GM19025 (cell line): ENCODE data around the gene TMEM147.
A peak's percentile ranks its signal among the peaks of the same experiment; 100 is the strongest.

Source experiments
- ATAC-seq: cut with Tn5 transposase; IDR thresholded peaks from one replicate; pipeline ENCODE4 v1.9.1; 2021; ENCODE audit warnings: mild to moderate bottlenecking, low read depth, moderate library complexity; ENCODE audit not compliant: unreplicated experiment

The TMEM147 gene

DNA sequence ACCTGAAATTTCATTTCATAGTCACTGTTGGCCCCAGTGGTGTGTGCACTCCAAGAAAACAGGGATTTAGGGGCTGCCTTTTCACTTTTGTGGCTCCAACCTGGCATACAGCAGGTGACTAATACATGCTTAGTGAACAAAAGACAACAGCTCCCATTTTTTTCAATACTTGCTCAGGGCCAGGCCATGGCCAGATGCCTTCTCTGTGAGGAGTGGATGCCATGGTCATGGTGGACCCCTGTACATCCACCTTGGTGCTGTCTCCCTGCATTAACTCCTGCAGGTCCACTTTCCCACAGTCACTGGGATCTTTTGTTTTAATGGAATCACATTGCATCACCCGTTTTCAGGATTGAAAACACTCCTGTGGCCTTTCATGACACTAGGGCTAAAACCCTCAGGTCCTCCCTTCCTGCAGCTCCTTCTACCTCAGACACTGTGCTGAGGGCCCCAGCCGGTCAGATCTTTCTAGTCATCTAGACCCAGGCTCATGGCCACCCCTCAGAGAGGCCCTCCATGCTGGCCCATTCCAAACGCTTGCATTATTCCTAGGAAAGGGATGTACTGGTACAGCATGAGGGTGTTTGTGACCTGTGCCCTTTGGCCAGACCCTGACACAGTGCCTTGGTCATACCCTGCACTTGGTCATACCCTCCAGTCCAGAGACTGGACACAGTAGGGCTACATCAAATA lies 1.2 kb upstream of the TMEM147 start:
- ATAC-seq = no peak

DNA sequence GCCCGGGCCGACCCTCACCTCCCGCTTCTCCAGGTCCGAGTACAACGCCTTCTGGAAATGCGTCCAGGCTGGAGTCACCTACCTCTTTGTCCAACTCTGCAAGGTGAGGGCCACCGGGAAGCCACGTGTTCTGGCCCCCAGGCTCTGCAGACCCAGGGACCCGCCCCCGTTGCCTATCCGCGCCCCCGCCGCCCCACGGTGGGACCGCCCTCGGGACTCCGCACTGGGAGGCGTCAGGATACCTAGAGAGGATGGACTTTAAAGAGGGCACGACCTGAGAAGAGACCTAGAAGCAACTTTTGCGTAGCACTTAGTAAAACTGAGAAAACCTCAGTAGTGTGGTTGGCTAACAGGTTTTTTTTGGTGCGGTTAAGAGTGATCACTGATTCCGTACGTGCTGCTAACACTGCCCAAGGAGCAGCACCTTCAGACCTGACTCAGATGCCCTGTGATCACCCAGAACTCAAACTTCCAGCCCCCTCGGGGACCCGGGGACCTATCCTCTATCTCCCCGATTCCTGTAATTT lies 492 bp downstream of the TMEM147 start:
- peak; percentile 39 for ATAC-seq

DNA sequence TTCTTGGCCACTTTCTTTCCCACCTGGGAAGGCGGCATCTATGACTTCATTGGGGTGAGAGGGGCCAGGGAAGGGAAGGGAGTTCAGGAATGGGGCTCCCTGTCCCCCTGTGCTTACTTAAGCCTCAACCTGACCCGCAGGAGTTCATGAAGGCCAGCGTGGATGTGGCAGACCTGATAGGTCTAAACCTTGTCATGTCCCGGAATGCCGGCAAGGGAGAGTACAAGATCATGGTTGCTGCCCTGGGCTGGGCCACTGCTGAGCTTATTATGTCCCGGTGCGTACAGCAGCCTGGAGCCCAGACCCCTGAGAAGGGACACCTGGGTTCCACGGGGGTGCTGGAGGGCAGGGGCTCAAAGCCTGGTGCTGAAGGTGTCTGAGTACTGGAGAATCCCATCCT lies 1.1 kb downstream of the TMEM147 start:
- no peak for ATAC-seq

DNA sequence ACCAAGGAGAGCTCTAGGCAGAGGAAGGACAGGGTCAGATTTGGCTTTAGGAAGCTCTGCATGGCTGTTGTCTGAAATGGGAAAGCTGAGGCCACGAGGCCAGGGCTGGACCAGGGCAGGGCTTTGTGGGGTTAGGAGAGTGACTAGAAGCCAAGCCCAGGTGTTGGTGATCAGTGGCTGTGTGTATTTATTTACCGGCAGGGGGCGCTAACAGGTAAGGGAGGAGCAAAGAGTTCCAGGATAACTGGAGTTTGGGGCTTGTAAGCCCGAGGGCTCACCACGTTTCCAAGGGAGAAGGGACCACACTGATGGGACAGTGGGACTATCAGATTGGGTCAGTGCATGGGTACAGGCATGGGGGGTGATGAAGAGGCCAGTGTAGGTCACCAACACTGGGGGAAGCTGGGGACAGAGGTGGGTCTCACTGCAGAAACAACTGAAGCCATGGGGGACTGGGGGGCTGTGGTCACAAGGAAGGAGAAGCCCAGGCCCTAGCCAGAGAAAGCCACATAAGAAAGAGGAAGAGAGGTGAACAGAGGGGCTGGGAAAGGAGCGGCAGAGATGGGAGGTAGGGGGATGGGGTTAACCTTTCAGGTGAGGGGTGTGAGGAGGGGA lies 3.9 kb downstream of the TMEM147 start:
- no peak for ATAC-seq

DNA sequence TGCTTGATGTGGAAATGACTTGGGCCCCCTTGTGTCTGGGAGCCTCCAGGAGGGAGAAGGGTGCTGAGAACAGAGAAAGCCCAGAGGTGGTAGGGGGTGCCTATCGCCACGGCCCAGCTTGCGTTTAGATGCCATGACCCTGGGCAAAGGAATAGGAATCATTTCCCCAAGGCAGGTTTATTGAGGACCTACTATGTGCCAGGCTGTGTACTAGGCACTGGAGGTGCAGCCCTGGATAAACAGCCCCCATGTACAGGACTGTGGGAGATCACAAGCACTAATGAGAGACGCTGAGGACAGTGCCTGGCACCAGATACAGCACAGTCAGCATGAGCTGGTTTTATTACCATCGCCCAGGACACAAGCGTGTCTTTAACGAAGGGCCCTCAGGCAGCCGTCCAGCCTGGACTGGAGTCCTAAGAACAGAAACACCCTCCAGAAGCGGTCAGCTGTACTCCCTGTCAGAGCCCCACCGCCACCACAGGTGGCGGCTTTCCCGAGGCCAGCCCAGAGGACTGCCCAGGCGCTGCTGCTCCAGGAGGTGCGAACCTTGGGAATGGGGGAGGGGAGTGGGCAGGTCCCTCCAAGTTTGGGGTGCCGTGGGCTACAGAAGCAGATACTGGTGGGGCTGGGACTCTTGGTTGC lies 4.6 kb downstream of the TMEM147 start:
- no peak for ATAC-seq

DNA sequence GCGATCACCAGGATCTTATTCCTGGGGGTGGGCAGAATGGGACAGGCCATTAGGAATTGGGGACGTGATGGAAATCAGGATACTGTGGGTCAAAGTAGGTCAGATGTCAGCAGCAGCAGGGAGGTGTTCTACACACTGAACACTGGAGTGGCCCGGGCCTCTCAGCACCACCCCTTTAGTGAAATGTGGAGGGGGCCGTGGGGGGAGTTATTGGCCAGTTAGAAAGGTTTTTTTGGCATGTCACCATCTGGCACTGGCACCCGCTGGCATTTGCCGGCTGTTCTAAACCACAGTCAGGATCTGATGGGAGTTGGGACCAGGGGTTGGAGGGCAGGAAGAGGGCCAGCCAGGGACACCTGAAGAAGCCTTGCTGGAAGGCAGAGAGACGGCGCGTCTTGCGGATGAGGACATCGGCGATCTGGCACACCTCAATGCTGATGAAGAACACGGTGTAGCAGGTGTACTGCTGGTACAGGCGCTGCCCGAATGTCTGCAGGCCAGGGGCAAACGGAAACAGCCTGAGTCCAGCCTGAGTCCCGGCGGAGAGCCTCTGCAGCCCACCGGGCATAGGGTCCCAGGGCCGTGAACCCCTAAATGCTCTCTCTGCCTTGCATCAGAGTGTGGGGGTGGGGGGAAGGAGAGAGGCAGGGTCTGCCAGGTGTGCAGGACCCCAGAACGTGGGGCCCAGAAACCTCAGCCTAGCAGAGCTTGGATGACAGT lies 5.8 kb downstream of the TMEM147 start:
- no peak for ATAC-seq

DNA sequence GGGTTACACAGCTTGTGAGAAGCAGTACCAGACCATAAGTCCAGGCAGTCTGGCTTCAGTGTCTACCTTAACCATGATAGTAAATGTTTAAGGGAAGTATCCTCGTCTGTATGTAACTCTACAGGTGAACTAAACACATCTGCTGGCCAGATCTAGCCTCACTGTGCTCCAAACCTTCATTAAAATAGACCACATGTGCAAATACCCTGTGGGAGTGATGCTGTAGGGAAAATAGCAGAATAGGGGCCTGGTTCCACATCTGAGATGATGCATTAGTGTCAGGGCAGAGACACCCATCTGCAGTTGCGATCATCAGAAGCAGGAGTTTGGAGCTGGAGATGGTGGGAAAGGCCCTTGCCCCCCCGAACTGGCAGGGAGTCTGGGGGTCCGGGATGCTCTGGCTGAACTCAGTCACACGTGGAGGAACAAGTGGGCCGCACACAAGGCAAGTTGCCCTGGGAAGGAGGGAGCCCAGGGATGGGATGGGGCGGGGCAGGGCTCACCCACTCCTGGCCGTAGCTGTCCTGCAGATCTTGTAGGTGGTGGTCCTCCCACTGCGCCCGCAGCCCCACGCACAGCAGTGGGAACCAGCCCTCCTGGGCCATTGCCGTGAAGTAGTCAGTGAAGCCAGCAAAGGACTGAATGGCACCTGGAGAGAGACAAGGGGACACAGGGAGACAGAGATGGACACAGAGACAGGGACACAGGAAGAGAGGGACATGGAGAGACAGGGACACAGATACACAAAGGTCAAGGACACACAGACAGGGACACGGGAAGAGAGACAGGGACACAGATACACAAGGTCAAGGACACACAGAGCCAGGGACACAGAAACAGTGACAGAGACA lies 7.3 kb downstream of the TMEM147 start:
- no peak for ATAC-seq

DNA sequence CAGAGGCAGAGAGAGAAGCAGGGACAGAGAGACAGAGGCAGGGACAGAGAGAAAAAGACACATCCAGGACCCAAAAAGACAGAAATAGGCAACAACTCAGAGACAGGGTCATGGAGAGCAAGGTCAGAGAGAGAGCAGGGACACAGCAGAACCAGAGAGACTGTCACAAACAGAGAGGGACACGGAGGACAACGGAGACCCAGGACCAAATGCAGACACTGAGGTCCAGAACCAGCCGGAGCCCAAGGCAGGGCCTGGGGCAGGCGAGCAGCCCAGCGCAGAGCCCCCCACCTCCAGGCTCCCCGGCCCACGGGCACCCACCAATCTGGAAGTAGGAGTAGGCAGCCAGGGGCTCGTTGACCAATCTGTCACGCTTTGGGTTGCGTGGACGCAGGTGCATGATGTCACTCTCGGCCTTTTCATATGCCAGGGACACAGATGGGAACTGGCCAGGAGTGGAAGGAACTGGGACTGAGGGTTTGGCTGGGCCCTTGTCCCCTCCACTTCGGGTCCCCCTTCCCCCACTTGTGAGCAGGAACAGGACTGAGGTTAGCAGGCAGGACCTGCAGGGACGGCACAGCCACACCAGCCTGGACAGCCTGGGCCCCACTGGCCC lies 8.1 kb downstream of the TMEM147 start:
- ATAC-seq = no peak

DNA sequence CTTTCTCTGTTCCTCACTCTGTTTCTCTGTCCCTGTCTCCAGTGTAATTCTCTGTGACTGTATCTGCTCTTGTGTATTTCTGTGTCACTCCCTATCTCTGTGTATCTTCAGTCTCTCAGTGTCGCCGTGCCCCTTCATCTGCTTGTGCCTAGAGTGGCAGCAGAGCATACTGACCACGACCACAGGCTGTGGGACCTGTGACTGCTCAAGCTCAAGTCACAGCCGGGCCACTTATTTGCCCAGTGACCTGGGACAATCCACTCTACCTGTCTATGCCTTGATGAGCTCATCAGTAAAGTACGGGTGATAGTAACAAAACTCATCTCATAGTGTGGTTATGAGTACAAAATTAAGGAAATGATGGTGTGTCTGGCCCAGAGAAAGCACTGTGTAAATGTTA lies 8.7 kb downstream of the TMEM147 start:
- no peak for ATAC-seq

DNA sequence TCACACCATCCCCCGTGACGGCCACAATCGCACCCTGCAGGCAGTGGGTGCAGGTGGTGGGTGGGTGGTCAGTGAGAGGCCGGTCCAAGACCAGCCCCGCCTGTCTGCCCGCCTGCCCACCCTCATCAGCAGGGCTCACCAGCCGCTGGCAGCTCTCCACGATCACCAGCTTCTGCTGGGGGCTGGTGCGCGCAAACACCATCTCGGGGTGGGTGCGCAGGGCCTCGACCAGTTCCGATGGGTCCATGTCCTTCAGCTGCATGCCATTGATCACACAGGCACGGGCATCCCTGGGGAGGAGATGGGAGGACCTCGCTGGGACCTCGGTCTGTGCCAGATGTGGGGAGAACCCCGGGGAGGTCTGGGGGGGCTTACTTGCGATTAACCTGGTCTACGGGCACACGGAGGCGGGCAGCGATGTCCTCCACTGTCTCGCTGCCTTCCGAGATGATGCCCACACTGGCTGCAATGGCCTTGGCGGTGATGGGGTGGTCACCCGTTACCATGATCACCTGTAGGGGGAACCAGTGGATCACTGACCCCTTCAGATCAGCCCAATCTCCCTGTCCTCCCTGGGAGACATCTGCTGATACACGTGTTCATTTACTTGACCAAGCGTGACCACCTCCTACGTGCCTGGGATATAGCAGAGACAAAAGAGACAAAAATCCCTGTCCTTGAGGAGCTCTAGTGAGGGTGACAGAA lies 10.0 kb downstream of the TMEM147 start:
- no peak for ATAC-seq

DNA sequence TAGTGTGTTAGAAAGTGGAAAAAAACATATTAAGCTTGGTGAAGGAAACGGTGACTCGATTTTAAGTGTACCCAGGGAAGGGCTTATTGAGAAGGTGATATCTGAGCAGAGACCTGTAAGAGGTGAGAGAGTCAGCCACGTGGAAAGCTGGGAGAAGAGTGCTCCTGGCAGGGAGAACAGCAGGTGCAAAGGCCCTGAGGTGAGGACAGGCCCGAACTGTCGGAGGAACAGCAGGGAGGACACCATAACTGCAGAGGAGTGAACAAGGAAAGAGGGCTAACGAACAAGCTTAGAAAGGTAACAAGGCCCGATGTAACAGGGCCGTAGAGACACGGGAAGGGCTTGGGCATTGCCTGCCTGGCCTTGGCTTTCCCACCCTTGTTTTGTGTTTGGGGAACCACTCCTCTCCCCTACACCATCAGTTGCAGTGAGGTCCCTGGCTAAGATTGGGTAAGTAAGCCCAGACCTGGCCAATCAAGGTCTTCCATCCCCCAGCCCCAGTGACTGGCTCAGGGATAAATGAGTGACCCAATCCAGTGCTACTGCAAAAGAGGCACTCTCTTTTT lies 10.7 kb downstream of the TMEM147 start:
- no peak for ATAC-seq

DNA sequence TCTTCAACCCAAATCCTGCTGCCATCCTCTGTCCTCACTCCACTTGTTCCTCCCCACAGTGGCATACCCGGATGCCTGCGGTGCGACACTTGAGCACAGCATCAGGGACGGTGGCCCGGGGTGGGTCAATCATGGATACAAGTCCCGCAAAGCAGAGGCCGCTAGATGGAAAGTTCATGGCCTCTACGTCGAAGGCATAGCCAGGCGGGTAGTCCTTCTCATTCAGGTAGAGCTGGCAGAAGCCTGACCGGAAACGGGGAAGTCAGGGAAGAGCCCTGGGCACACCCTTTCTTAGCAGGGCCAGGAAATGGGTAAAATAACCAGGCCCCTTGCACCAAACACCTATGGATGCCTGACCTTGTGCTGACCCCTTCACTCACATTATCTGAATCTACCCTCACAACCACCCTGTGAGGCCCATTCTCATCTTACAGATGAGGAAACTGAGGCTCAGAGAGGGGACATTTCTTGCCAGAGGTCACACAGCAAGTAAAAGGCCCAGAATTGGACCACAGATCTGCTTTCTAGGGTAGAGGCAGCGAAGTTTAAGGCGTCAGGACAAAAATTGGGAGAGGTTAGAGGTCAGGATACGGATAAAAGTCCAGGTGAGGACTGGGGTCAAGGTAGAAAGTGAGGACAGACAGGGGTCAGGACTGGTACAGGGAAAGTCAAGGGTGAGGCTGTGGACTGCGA lies 11.6 kb downstream of the TMEM147 start:
- no peak for ATAC-seq

DNA sequence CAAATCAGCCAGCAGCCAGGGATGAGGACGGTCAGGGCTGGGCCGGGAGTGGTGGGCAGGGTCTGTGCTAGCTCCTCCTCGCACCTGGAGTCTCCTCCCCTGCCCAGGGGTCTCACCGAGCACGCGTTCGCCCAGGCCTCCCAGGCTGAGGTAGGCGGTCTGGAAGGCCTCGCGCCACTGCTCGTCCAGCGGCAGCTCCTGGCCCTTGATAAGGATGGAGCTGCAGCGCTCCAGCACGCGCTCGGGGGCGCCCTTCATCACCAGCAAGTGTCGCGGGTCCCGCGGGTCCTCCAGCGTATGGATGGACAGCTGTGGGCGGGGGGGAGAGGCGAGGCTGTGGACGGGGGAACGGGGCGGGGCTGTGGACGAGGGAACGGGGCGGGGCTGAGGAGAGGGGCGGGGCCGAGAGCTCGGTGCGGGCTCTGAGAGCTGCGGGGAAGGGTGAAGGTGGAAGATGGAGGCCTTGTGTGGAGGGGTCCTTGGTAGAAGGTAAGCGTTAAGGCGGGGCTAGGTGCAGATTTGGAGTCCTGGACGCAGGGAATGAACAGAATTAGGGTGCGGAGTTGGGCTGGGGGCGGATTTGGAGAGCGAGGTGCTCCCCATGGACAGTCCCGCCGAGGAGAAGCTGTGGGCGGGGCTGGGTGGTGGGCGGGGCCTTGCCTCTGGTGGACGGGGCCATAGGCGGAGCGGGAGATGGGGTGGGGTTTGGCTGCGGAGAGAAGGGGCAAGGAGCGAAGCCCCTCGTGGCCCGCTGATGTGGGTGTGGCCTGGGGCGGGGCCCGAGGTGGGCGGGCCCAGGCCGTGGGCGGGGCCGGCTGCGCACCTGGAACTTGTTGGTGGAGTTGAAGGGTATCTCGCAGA lies 12.3 kb downstream of the TMEM147 start:
- no peak for ATAC-seq

DNA sequence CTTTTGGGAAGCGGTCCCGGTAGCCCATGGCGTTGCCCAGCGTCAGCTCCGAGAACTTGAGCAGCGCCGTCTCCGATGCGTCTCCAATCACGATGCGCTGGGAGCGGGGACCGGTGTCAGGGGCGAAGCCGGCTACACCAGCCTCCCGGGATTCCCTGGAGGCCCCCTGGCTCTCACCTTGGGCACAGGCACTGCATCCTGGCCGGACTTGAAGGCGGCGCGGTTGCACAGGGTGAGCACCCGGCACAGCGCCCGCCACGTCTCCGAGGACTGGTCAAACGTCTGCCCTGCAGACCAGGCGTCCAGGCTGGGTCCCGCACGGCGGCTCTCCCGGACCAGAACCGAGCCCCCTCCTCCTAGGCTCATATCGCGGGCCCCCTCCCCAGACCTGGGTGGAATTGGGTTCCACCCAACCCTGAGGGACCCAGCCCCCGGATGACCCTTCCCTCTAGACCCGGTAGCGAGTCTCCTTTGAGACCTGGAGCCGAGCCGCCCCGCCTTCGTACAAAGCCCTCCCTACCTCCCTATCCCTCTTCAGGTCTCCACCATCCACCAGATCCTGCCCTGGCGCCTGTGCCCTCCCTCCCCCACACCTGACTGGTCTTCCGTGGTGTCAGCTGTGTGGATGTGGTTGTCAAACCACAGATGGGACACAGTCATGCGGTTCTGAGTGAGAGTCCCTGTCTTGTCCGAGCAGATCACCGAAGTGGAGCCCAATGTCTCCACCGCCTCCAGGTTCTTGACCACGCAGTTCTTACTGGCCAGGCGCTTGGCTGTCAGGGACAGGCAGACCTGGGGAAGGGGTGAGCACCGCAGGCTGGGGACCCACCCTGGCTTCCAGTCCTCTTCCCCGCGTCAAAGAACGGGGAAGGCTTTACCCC lies 13.2 kb downstream of the TMEM147 start:
- no peak for ATAC-seq

DNA sequence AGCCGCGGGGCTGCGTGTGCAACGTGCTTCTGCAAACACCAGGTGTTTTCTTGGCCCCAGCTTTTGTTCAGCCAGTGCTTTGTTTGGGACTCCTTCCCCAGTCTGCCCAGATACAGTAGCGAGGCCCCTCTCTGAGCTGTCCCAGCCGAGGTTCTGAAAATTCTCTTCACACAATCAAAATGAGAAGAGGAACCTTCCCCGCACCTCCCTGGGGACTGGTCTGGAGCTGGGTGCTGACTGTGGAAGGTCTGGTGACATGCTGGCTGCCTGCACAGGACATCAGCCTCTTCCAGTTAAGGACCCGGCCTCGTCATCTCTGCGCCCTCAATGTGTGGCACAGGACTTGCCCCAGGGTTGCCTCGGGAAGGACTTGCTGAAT lies 13.8 kb downstream of the TMEM147 start:
- ATAC-seq = peak; percentile 79

DNA sequence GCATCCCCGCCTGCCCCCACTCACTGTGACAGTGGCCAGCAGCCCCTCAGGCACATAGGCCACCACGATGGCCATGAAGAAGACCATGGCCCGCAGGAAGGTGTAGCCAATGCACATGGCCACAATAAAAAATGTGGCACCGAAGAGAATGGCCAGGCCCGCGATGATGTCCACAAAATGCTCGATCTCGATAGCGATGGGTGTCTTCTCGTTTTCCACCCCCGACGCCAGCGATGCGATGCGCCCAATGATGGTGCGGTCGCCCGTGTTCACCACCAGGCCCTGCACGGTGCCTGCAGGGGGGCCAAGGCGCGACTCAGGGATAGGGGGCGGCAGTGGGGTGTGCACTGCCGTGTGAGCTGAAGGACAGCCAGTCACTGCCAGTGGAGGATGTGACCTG lies 14.4 kb downstream of the TMEM147 start:
- no peak for ATAC-seq
